SK-N-SH treated with all-trans-retinoic acid at 6 μM for 48 hours (cell line): ENCODE results near the gene PLPP6.

Experiments
- ATAC-seq: fragments of 200-7000 bp; cut with Tn5 transposase; 3 replicates; pipeline ENCODE4 v1.9.1; 2020; ENCODE audit warnings: mild to moderate bottlenecking, moderate library complexity
- ARNTL ChIP-seq: fragments of 450-650 bp; formaldehyde crosslinking; IDR thresholded peaks from 2 replicates; pipeline ENCODE4 v1.5.0; 2020; ENCODE audit warnings: low read depth, mild to moderate bottlenecking, moderate library complexity, borderline replicate concordance
- CSDC2 ChIP-seq: fragments of 250-450 bp; sonication (Bioruptor Pico); IDR thresholded peaks from 2 replicates; pipeline ENCODE4 v1.5.0; 2020; ENCODE audit warnings: mild to moderate bottlenecking, moderate library complexity
- ESRRG ChIP-seq: fragments of 250-450 bp; sonication (Bioruptor Pico); IDR thresholded peaks from 2 replicates; pipeline ENCODE4 v1.6.1; 2021; ENCODE audit warnings: mild to moderate bottlenecking
- ISL1 ChIP-seq: fragments of 250-450 bp; sonication (Bioruptor Pico); IDR thresholded peaks from 2 replicates; pipeline ENCODE4 v2.1.2; 2022; ENCODE audit warnings: mild to moderate bottlenecking, moderate library complexity
- OSR1 ChIP-seq: fragments of 250-450 bp; sonication (Bioruptor Pico); IDR thresholded peaks from 2 replicates; pipeline ENCODE4 v1.8.0; 2022; ENCODE audit warnings: moderate library complexity, mild to moderate bottlenecking, inconsistent platforms
- PPARA ChIP-seq: fragments of 250-450 bp; sonication (Bioruptor Pico); IDR thresholded peaks from 2 replicates; pipeline ENCODE4 v1.5.0; 2020; ENCODE audit warnings: mild to moderate bottlenecking, borderline replicate concordance
- RARB ChIP-seq: fragments of 250-450 bp; sonication (Bioruptor Pico); IDR thresholded peaks from 2 replicates; pipeline ENCODE4 v1.8.0; 2021; ENCODE audit warnings: mild to moderate bottlenecking, moderate library complexity
- SNAI2 ChIP-seq: fragments of 250-450 bp; sonication (Bioruptor Pico); IDR thresholded peaks from 2 replicates; pipeline ENCODE4 v1.5.0; 2020; ENCODE audit warnings: mild to moderate bottlenecking, moderate library complexity
- TCF4 ChIP-seq: fragments of 250-450 bp; sonication (Bioruptor Pico); IDR thresholded peaks from 2 replicates; pipeline ENCODE4 v1.8.0; 2021; ENCODE audit warnings: mild to moderate bottlenecking, moderate library complexity, borderline replicate concordance
- TOX ChIP-seq: fragments of 250-450 bp; sonication (Bioruptor Pico); IDR thresholded peaks from 2 replicates; pipeline ENCODE4 v1.8.0; 2021; ENCODE audit warnings: mild to moderate bottlenecking, moderate library complexity, borderline replicate concordance
- ZFP3 ChIP-seq: fragments of 250-450 bp; sonication (Bioruptor Pico); IDR thresholded peaks from 2 replicates; pipeline ENCODE4 v1.5.0; 2020; ENCODE audit warnings: mild to moderate bottlenecking, moderate library complexity
- ZFP30 ChIP-seq: fragments of 450-650 bp; formaldehyde crosslinking; IDR thresholded peaks from 2 replicates; pipeline ENCODE4 v1.5.0; 2022; ENCODE audit warnings: mild to moderate bottlenecking, moderate library complexity
- ZNF565 ChIP-seq: fragments of 450-650 bp; formaldehyde crosslinking; conservative IDR thresholded peaks from 2 replicates; pipeline ENCODE4 v1.5.0; 2020; ENCODE audit warnings: low read depth, mild to moderate bottlenecking, moderate library complexity
- ZNF70 ChIP-seq: fragments of 450-650 bp; formaldehyde crosslinking; IDR thresholded peaks from 2 replicates; pipeline ENCODE4 v1.5.0; 2020; ENCODE audit warnings: mild to moderate bottlenecking, moderate library complexity
- ZNF8 ChIP-seq: fragments of 450-650 bp; formaldehyde crosslinking; IDR thresholded peaks from 2 replicates; pipeline ENCODE4 v1.5.0; 2020; ENCODE audit warnings: mild to moderate bottlenecking, moderate library complexity
- TF ChIP-seq, protein P1 (sequence below): fragments of 250-450 bp; sonication (Bioruptor Pico); IDR thresholded peaks from 2 replicates; pipeline ENCODE4 v1.8.0; 2020; ENCODE audit warnings: mild to moderate bottlenecking, moderate library complexity, borderline replicate concordance
- TF ChIP-seq, protein P2 (sequence below): fragments of 250-450 bp; sonication (Bioruptor Pico); IDR thresholded peaks from 2 replicates; pipeline ENCODE4 v1.8.0; 2021; ENCODE audit warnings: low read depth, mild to moderate bottlenecking, moderate library complexity, borderline replicate concordance
- TF ChIP-seq, protein P3 (sequence below): fragments of 250-450 bp; sonication (Bioruptor Pico); IDR thresholded peaks from 2 replicates; pipeline ENCODE4 v1.5.0; 2020; ENCODE audit warnings: mild to moderate bottlenecking, moderate library complexity
- TF ChIP-seq, protein P4 (sequence below): fragments of 250-450 bp; sonication (Bioruptor Pico); IDR thresholded peaks from 2 replicates; pipeline ENCODE4 v1.5.1; 2020; ENCODE audit warnings: low read depth, mild to moderate bottlenecking, moderate library complexity

PLPP6 gene

DNA sequence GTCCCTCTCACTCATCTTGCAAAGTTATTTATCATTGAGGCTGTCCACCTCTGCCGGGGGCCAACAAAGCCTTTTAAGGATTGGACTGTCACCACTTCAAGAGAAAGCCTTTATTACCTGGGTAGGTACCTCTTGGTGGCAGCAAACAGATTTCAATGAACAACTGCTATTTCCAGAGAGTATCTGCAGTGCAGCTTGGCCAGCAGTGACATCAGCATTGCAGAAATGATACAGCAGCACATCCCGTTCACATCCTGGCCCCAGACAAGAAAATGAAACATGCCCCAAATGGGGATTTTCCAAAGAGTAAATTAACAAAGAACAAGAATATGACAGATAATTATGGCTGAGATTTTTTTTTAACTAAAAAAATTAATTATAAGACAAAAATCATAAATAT, 6.5 kb downstream of the PLPP6 start:
- TF ChIP-seq ESRRG = no peak
- TF ChIP-seq ZFP3 = no peak
- no peak for TF ChIP-seq ZNF70 (CRISPR knock-in tag)
- TF ChIP-seq RARB (CRISPR knock-in tag) = no peak
- no peak for TF ChIP-seq TCF4 (CRISPR knock-in tag)
- TF ChIP-seq, protein P1, sequence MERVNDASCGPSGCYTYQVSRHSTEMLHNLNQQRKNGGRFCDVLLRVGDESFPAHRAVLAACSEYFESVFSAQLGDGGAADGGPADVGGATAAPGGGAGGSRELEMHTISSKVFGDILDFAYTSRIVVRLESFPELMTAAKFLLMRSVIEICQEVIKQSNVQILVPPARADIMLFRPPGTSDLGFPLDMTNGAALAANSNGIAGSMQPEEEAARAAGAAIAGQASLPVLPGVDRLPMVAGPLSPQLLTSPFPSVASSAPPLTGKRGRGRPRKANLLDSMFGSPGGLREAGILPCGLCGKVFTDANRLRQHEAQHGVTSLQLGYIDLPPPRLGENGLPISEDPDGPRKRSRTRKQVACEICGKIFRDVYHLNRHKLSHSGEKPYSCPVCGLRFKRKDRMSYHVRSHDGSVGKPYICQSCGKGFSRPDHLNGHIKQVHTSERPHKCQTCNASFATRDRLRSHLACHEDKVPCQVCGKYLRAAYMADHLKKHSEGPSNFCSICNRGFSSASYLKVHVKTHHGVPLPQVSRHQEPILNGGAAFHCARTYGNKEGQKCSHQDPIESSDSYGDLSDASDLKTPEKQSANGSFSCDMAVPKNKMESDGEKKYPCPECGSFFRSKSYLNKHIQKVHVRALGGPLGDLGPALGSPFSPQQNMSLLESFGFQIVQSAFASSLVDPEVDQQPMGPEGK (CRISPR knock-in tag) = no peak
- no peak for TF ChIP-seq TOX (CRISPR knock-in tag)
- no peak for TF ChIP-seq PPARA
- TF ChIP-seq ARNTL = no peak
- TF ChIP-seq, protein P2, sequence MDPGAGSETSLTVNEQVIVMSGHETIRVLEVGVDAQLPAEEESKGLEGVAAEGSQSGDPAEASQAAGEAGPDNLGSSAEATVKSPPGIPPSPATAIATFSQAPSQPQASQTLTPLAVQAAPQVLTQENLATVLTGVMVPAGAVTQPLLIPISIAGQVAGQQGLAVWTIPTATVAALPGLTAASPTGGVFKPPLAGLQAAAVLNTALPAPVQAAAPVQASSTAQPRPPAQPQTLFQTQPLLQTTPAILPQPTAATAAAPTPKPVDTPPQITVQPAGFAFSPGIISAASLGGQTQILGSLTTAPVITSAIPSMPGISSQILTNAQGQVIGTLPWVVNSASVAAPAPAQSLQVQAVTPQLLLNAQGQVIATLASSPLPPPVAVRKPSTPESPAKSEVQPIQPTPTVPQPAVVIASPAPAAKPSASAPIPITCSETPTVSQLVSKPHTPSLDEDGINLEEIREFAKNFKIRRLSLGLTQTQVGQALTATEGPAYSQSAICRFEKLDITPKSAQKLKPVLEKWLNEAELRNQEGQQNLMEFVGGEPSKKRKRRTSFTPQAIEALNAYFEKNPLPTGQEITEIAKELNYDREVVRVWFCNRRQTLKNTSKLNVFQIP (CRISPR knock-in tag) = no peak
- TF ChIP-seq, protein P3, sequence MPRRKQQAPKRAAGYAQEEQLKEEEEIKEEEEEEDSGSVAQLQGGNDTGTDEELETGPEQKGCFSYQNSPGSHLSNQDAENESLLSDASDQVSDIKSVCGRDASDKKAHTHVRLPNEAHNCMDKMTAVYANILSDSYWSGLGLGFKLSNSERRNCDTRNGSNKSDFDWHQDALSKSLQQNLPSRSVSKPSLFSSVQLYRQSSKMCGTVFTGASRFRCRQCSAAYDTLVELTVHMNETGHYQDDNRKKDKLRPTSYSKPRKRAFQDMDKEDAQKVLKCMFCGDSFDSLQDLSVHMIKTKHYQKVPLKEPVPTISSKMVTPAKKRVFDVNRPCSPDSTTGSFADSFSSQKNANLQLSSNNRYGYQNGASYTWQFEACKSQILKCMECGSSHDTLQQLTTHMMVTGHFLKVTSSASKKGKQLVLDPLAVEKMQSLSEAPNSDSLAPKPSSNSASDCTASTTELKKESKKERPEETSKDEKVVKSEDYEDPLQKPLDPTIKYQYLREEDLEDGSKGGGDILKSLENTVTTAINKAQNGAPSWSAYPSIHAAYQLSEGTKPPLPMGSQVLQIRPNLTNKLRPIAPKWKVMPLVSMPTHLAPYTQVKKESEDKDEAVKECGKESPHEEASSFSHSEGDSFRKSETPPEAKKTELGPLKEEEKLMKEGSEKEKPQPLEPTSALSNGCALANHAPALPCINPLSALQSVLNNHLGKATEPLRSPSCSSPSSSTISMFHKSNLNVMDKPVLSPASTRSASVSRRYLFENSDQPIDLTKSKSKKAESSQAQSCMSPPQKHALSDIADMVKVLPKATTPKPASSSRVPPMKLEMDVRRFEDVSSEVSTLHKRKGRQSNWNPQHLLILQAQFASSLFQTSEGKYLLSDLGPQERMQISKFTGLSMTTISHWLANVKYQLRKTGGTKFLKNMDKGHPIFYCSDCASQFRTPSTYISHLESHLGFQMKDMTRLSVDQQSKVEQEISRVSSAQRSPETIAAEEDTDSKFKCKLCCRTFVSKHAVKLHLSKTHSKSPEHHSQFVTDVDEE (CRISPR knock-in tag) = no peak
- no peak for TF ChIP-seq SNAI2 (CRISPR knock-in tag)
- TF ChIP-seq ZNF8 (CRISPR knock-in tag) = no peak
- TF ChIP-seq ZNF565 (CRISPR knock-in tag) = no peak
- ATAC-seq = no peak

DNA sequence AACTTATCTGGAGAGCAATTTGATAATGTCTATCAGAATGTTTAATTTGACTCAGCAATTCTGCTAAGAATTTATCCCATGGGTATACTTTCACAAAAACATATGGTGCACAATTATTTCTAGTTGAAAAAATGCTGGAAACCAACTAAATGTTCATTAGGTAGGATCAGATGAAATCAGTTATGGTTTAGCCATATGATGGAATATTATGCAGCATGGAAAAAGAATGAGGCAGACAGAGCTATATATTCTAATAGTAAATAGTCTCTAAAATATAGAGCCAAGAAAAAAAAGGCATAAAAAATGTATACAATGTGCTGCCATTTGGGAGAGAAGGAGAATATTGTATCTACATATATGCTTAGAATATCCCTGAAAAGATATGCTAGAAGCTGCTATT, 7.8 kb downstream of the PLPP6 start:
- TF ChIP-seq OSR1 (CRISPR knock-in tag) = no peak
- no peak for TF ChIP-seq ISL1 (CRISPR knock-in tag)
- TF ChIP-seq, protein P4, sequence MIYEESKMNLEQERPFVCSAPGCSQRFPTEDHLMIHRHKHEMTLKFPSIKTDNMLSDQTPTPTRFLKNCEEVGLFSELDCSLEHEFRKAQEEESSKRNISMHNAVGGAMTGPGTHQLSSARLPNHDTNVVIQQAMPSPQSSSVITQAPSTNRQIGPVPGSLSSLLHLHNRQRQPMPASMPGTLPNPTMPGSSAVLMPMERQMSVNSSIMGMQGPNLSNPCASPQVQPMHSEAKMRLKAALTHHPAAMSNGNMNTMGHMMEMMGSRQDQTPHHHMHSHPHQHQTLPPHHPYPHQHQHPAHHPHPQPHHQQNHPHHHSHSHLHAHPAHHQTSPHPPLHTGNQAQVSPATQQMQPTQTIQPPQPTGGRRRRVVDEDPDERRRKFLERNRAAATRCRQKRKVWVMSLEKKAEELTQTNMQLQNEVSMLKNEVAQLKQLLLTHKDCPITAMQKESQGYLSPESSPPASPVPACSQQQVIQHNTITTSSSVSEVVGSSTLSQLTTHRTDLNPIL (CRISPR knock-in tag) = no peak
- no peak for TF ChIP-seq TCF4 (CRISPR knock-in tag)
- TF ChIP-seq SNAI2 (CRISPR knock-in tag) = no peak
- no peak for TF ChIP-seq ZFP3
- no peak for TF ChIP-seq CSDC2 (CRISPR knock-in tag)
- TF ChIP-seq TOX (CRISPR knock-in tag) = no peak
- TF ChIP-seq, protein P3 (CRISPR knock-in tag) = no peak
- TF ChIP-seq ESRRG = no peak
- TF ChIP-seq, all 23 proteins: peak for 0
- no peak for ATAC-seq

DNA sequence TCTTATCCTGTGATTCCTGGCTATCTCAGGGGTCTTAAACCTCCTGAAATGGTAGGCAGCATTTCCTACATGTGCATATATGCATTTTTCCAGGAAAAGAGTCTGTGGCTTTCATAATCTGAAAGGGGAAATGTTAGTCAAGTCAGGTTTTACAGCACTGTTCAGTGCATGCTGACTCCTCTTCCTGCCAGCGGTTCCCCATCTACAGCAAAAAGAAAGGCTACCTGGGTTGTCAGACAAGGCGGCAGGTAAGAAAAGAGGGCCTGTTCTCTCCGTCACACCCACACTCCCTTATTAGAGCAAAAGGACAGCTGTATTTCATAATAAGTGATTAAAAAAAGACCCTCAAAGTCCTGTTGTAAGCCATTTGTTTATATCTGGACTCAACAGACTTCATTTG, 8.5 kb downstream of the PLPP6 start:
- no peak for ATAC-seq
- TF ChIP-seq ZNF565 (CRISPR knock-in tag) (no peak), OSR1 (CRISPR knock-in tag) (no peak), RARB (CRISPR knock-in tag) (no peak), ZNF8 (CRISPR knock-in tag) (no peak), ARNTL (no peak), ZFP30 (no peak), ZNF70 (CRISPR knock-in tag) (no peak), SNAI2 (CRISPR knock-in tag) (no peak), ZFP3 (no peak), ISL1 (CRISPR knock-in tag) (no peak), ESRRG (no peak), PPARA (no peak)
- TF ChIP-seq, protein P3 (CRISPR knock-in tag) = no peak
- TF ChIP-seq, protein P4 (CRISPR knock-in tag) = no peak
